ENCODE data around the gene HEPN1. TPM values are rescaled to one million over a fixed set of nuclear protein-coding genes. Genes with fewer than 3 reads are reported as not detected.

The HEPN1 gene
- total and polyA plus RNA-seq, 10 of the 15 experiments (the other 5 are each of a cell fraction or from before 2014, with no cell fraction given): not detected

- TF ChIP-seq BACH1 (IDR thresholded peaks at IDR 0.05; ENCODE audit: borderline replicate concordance) (no peak), MXI1 (IDR thresholded peaks at IDR 0.05; ENCODE audit: low read depth, low read length) (no peak), CEBPZ (IDR thresholded peaks at IDR 0.05; ENCODE audit: low read depth, low read length) (no peak), ZBTB11 (CRISPR knock-in tag; IDR thresholded peaks at IDR 0.05) (no peak), POLR2AphosphoS2 (IDR thresholded peaks at IDR 0.05; ENCODE audit: low read depth, low read length) (no peak), TCF12 (IDR thresholded peaks at IDR 0.05; ENCODE audit: low read depth, low read length) (no peak)
Observed at GRCh38 chr11:124869856-124870387, 49.1 kb upstream of the HEPN1 start (continued).

Measured in GM12878 (cell line).